K562 (cell line): ENCODE data around the gene MPV17L2. TPM values are rescaled to one million over a fixed set of nuclear protein-coding genes. Genes with fewer than 3 reads are reported as not detected.
A peak's percentile ranks its signal among the peaks of the same experiment; 100 is the strongest.

Experiments
- CBFA2T3 ChIP-seq: fragments of 450-650 bp; IDR thresholded peaks from 2 replicates; pipeline ENCODE4 v1.6.1; 2017
- E2F3 ChIP-seq: fragments of 250-450 bp; sonication (Bioruptor Pico); IDR thresholded peaks from 2 replicates; pipeline ENCODE4 v1.4.0; 2020; ENCODE audit warnings: mild to moderate bottlenecking
- ELF4 ChIP-seq: fragments of 450-650 bp; formaldehyde crosslinking; IDR thresholded peaks from 2 replicates; pipeline ENCODE4 v1.4.0; 2022; ENCODE audit warnings: missing genetic modification characterization
- ETV1 ChIP-seq: fragments of 450-650 bp; conservative IDR thresholded peaks from 2 replicates; pipeline ENCODE4 v1.6.1; 2016; ENCODE audit warnings: missing genetic modification characterization, control low read depth, low read depth, missing compliant biosample characterization
- KAT7 ChIP-seq: sonication (generic); formaldehyde crosslinking; IDR thresholded peaks from 2 replicates; pipeline ENCODE4 v1.8.0; 2022; ENCODE audit warnings: missing genetic modification reagents, mild to moderate bottlenecking, borderline replicate concordance
- NBN ChIP-seq: fragments of 450-650 bp; IDR thresholded peaks from 2 replicates; pipeline ENCODE4 v1.6.1; 2016; ENCODE audit warnings: low read depth, mild to moderate bottlenecking
- POLR3G ChIP-seq: IDR thresholded peaks from 2 replicates; pipeline ENCODE4 v1.6.1; 2011; ENCODE audit not compliant: insufficient read length, insufficient replicate concordance; ENCODE audit errors: extremely low read depth
- RBFOX2 ChIP-seq: fragments of 200-400 bp; formaldehyde crosslinking; IDR thresholded peaks from 2 replicates; pipeline ENCODE4 v1.6.1; 2017; ENCODE audit warnings: low read depth, mild to moderate bottlenecking, low read length, moderate library complexity
- TCF3 ChIP-seq: sonication (generic); formaldehyde crosslinking; IDR thresholded peaks from 2 replicates; pipeline ENCODE4 v1.4.0; 2020; ENCODE audit warnings: mild to moderate bottlenecking, missing genetic modification reagents
- ZBED1 ChIP-seq: IDR thresholded peaks from 2 replicates; pipeline ENCODE4 v1.6.1; 2014
- ZNF311 ChIP-seq: fragments of 250-450 bp; sonication (Bioruptor Pico); IDR thresholded peaks from 2 replicates; pipeline ENCODE4 v1.4.0; 2020; ENCODE audit warnings: mild to moderate bottlenecking, moderate library complexity
- ZNF79 ChIP-seq: fragments of 250-450 bp; sonication (Bioruptor Pico); IDR thresholded peaks from 2 replicates; pipeline ENCODE4 v1.4.0; 2020; ENCODE audit warnings: low read depth, mild to moderate bottlenecking, moderate library complexity
- polyA plus RNA-seq, 8 experiments: library from polyadenylated mRNA; depleted of rRNA in 4 of 8; stranded (reverse) in 5 of 8; unstranded in 3 of 8; fragments of >200 nt; fragmentation: Nextera tagmentation in 2 of 8; fragmentation: Illumina TruSeq in 1 of 8; extraction: Ambion mirVana in 2 of 8; extraction: Trizol in 1 of 8; gene quantifications; 2 replicates each; pipeline versions ENCODE4 v1.2.1 to v1.2.3, GENCODE V29; 2011 to 2014; ENCODE audit warnings: inconsistent platforms in 1 of 8, missing spikeins in 1 of 8
- total RNA-seq, 7 experiments: library from RNA; depleted of rRNA in 6 of 7; stranded (reverse); fragments of >200 nt in 6 of 7; fragmentation: Illumina TruSeq in 2 of 7; extraction: Trizol in 2 of 7; gene quantifications; 2 replicates each; pipeline versions ENCODE4 v1.2.1 to v1.2.3, GENCODE V29; 2011 to 2021; ENCODE audit warnings: low replicate concordance in 1 of 7
- TF ChIP-seq, protein P1 (sequence below): sonication (generic); formaldehyde crosslinking; IDR thresholded peaks from 2 replicates; pipeline ENCODE4 v1.8.1; 2023; ENCODE audit warnings: mild to moderate bottlenecking, missing genetic modification reagents
- TF ChIP-seq, protein P2 (sequence below): fragments of 450-650 bp; IDR thresholded peaks from 2 replicates; pipeline ENCODE4 v1.6.1; 2016; ENCODE audit warnings: borderline replicate concordance
- TF ChIP-seq, protein P3 (sequence below): fragments of 250-450 bp; sonication (Bioruptor Pico); IDR thresholded peaks from 2 replicates; pipeline ENCODE4 v1.8.0; 2022; ENCODE audit warnings: inconsistent platforms
- TF ChIP-seq, protein P4 (sequence below): fragments of 250-450 bp; sonication (Bioruptor Pico); IDR thresholded peaks from 2 replicates; pipeline ENCODE4 v1.9.0; 2021; ENCODE audit warnings: mild to moderate bottlenecking
- TF ChIP-seq, protein P5 (sequence below): fragments of 200-800 bp; sonication (Bioruptor generic); IDR thresholded peaks from 2 replicates; pipeline ENCODE4 v1.6.1; 2016; ENCODE audit warnings: missing genetic modification characterization, missing compliant biosample characterization

The MPV17L2 gene
- total and polyA plus RNA-seq, 9 of the 15 experiments (the other 6 are each of a cell fraction or from before 2014, with no cell fraction given): 10.6 to 60.2 (median 28.5) TPM

DNA sequence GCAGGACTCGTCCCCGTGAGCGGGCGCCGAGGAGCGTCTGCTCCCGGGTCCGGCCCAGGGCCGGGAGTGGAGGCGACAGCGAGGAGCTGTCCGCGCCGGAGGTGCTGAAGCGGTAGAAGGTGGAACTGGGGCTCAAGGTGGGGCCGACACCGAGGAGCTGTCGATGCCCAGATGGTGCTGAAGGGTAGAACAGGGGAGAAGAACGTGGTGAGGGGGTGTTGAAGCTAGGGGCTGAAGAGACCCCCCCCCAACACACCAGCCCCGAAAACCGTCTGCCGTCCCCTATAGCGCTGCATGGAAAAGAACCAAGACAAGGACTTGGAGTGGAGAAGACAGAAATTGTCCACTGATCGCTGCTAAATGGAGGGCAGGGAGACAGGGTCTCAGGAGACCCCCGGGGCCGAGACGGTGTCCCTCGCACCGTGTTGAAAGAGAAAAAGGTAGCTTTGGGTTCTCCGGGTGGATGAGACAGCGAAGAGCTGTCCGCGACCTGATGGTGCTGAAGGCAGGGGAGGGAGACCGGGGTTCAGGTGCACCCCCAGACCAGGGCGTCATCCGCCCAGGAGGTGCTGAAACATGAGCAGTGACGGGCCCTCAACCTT, 40.3 kb downstream of the MPV17L2 start (continued):
- TF ChIP-seq CBFA2T3: no peak
- TF ChIP-seq NBN: no peak
- TF ChIP-seq ZNF311 (CRISPR knock-in tag): peak; percentile 53; the same call in 1 of the 2 replicates
- TF ChIP-seq, protein P1, sequence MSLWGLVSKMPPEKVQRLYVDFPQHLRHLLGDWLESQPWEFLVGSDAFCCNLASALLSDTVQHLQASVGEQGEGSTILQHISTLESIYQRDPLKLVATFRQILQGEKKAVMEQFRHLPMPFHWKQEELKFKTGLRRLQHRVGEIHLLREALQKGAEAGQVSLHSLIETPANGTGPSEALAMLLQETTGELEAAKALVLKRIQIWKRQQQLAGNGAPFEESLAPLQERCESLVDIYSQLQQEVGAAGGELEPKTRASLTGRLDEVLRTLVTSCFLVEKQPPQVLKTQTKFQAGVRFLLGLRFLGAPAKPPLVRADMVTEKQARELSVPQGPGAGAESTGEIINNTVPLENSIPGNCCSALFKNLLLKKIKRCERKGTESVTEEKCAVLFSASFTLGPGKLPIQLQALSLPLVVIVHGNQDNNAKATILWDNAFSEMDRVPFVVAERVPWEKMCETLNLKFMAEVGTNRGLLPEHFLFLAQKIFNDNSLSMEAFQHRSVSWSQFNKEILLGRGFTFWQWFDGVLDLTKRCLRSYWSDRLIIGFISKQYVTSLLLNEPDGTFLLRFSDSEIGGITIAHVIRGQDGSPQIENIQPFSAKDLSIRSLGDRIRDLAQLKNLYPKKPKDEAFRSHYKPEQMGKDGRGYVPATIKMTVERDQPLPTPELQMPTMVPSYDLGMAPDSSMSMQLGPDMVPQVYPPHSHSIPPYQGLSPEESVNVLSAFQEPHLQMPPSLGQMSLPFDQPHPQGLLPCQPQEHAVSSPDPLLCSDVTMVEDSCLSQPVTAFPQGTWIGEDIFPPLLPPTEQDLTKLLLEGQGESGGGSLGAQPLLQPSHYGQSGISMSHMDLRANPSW: no peak
- TF ChIP-seq ZBED1: no peak
- TF ChIP-seq ZNF79 (CRISPR knock-in tag): no peak
- TF ChIP-seq E2F3 (CRISPR knock-in tag): no peak
- no peak for TF ChIP-seq ELF4 (CRISPR knock-in tag)
- no peak for TF ChIP-seq POLR3G
- TF ChIP-seq, protein P2, sequence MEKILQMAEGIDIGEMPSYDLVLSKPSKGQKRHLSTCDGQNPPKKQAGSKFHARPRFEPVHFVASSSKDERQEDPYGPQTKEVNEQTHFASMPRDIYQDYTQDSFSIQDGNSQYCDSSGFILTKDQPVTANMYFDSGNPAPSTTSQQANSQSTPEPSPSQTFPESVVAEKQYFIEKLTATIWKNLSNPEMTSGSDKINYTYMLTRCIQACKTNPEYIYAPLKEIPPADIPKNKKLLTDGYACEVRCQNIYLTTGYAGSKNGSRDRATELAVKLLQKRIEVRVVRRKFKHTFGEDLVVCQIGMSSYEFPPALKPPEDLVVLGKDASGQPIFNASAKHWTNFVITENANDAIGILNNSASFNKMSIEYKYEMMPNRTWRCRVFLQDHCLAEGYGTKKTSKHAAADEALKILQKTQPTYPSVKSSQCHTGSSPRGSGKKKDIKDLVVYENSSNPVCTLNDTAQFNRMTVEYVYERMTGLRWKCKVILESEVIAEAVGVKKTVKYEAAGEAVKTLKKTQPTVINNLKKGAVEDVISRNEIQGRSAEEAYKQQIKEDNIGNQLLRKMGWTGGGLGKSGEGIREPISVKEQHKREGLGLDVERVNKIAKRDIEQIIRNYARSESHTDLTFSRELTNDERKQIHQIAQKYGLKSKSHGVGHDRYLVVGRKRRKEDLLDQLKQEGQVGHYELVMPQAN: peak; percentile 89
- TF ChIP-seq RBFOX2: no peak
- TF ChIP-seq ETV1: 0 out of 2 replicates have a peak, but pooled peaks have one; percentile 47
- 0 out of 2 replicates have a peak, but pooled peaks have one; percentile 64 for TF ChIP-seq KAT7
- TF ChIP-seq, protein P3, sequence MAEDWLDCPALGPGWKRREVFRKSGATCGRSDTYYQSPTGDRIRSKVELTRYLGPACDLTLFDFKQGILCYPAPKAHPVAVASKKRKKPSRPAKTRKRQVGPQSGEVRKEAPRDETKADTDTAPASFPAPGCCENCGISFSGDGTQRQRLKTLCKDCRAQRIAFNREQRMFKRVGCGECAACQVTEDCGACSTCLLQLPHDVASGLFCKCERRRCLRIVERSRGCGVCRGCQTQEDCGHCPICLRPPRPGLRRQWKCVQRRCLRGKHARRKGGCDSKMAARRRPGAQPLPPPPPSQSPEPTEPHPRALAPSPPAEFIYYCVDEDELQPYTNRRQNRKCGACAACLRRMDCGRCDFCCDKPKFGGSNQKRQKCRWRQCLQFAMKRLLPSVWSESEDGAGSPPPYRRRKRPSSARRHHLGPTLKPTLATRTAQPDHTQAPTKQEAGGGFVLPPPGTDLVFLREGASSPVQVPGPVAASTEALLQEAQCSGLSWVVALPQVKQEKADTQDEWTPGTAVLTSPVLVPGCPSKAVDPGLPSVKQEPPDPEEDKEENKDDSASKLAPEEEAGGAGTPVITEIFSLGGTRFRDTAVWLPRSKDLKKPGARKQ (CRISPR knock-in tag): peak; percentile 53; the same call in 1 of the 2 replicates
- TF ChIP-seq, protein P4, sequence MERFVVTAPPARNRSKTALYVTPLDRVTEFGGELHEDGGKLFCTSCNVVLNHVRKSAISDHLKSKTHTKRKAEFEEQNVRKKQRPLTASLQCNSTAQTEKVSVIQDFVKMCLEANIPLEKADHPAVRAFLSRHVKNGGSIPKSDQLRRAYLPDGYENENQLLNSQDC (CRISPR knock-in tag): no peak
- TF ChIP-seq, protein P5, sequence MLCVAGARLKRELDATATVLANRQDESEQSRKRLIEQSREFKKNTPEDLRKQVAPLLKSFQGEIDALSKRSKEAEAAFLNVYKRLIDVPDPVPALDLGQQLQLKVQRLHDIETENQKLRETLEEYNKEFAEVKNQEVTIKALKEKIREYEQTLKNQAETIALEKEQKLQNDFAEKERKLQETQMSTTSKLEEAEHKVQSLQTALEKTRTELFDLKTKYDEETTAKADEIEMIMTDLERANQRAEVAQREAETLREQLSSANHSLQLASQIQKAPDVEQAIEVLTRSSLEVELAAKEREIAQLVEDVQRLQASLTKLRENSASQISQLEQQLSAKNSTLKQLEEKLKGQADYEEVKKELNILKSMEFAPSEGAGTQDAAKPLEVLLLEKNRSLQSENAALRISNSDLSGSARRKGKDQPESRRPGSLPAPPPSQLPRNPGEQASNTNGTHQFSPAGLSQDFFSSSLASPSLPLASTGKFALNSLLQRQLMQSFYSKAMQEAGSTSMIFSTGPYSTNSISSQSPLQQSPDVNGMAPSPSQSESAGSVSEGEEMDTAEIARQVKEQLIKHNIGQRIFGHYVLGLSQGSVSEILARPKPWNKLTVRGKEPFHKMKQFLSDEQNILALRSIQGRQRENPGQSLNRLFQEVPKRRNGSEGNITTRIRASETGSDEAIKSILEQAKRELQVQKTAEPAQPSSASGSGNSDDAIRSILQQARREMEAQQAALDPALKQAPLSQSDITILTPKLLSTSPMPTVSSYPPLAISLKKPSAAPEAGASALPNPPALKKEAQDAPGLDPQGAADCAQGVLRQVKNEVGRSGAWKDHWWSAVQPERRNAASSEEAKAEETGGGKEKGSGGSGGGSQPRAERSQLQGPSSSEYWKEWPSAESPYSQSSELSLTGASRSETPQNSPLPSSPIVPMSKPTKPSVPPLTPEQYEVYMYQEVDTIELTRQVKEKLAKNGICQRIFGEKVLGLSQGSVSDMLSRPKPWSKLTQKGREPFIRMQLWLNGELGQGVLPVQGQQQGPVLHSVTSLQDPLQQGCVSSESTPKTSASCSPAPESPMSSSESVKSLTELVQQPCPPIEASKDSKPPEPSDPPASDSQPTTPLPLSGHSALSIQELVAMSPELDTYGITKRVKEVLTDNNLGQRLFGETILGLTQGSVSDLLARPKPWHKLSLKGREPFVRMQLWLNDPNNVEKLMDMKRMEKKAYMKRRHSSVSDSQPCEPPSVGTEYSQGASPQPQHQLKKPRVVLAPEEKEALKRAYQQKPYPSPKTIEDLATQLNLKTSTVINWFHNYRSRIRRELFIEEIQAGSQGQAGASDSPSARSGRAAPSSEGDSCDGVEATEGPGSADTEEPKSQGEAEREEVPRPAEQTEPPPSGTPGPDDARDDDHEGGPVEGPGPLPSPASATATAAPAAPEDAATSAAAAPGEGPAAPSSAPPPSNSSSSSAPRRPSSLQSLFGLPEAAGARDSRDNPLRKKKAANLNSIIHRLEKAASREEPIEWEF: no peak
- TF ChIP-seq TCF3 (CRISPR knock-in tag): no peak
